H9 (cell line): ENCODE results near the gene TRIM44. TPM values are rescaled to one million over a fixed set of nuclear protein-coding genes. Genes with fewer than 3 reads are reported as not detected.

Experiments
- DNase-seq: peaks from one replicate; pipeline ENCODE4 v3.0.0-alpha.2; 2017
- H2AFZ ChIP-seq: one replicate; pipeline ENCODE4 v1.6.1; 2013; ENCODE audit warnings: mild to moderate bottlenecking, low read length, control low read depth, moderate library complexity
- H2AK5ac ChIP-seq: 2 replicates; pipeline ENCODE4 v1.6.1; 2013; ENCODE audit warnings: low read length, control low read depth, mixed read lengths; ENCODE audit not compliant: insufficient read length
- H2BK120ac ChIP-seq: one replicate; pipeline ENCODE4 v1.6.1; 2013; ENCODE audit warnings: low read depth, mild to moderate bottlenecking, low read length, control low read depth, inconsistent platforms; ENCODE audit not compliant: poor library complexity, severe bottlenecking
- H2BK12ac ChIP-seq: 2 replicates; pipeline ENCODE4 v1.6.1; 2013; ENCODE audit warnings: low read length, control low read depth, mixed read lengths, low read depth; ENCODE audit not compliant: insufficient read length
- H2BK15ac ChIP-seq: 2 replicates; pipeline ENCODE4 v1.6.1; 2013; ENCODE audit warnings: low read depth, low read length, control low read depth
- H2BK20ac ChIP-seq: one replicate; pipeline ENCODE4 v1.6.1; 2013; ENCODE audit warnings: low read depth, mild to moderate bottlenecking, low read length, control low read depth, inconsistent platforms; ENCODE audit not compliant: poor library complexity, severe bottlenecking
- H2BK5ac ChIP-seq: 2 replicates; pipeline ENCODE4 v1.6.1; 2013; ENCODE audit warnings: low read length, control low read depth, mixed read lengths; ENCODE audit not compliant: insufficient read length
- H3K14ac ChIP-seq: 2 replicates; pipeline ENCODE4 v1.6.1; 2013; ENCODE audit warnings: low read length, control low read depth; ENCODE audit not compliant: insufficient read depth
- H3K18ac ChIP-seq: 2 replicates; pipeline ENCODE4 v1.6.1; 2013; ENCODE audit warnings: low read depth, mild to moderate bottlenecking, mixed read lengths, low read length, control low read depth; ENCODE audit not compliant: insufficient read length
- H3K23ac ChIP-seq: 2 replicates; pipeline ENCODE4 v1.6.1; 2013; ENCODE audit warnings: low read length, control low read depth, mixed read lengths, low read depth; ENCODE audit not compliant: insufficient read length
- H3K23me2 ChIP-seq: 2 replicates; pipeline ENCODE4 v1.6.1; 2013; ENCODE audit warnings: low read depth, mild to moderate bottlenecking, mixed read lengths, low read length, control low read depth; ENCODE audit not compliant: insufficient read length, poor library complexity, severe bottlenecking
- H3K27ac ChIP-seq: 2 replicates; pipeline ENCODE4 v1.5.1; 2013; ENCODE audit warnings: low read length, control low read depth, mixed read lengths, low read depth; ENCODE audit not compliant: insufficient read length
- H3K27me3 ChIP-seq: 2 replicates; pipeline ENCODE4 v1.6.1; 2013; ENCODE audit warnings: low read length, control low read depth, inconsistent platforms; ENCODE audit not compliant: insufficient read depth
- H3K4ac ChIP-seq: 2 replicates; pipeline ENCODE4 v1.6.1; 2013; ENCODE audit warnings: low read depth, mild to moderate bottlenecking, control low read depth, inconsistent platforms, low read length, moderate library complexity
- H3K4me1 ChIP-seq: 2 replicates; pipeline ENCODE4 v1.6.1; 2013; ENCODE audit warnings: low read length, control low read depth, inconsistent platforms; ENCODE audit not compliant: insufficient read depth
- H3K4me2 ChIP-seq: 2 replicates; pipeline ENCODE4 v1.6.1; 2013; ENCODE audit warnings: low read length, control low read depth, mixed read lengths; ENCODE audit not compliant: insufficient read length, insufficient read depth
- H3K56ac ChIP-seq: 2 replicates; pipeline ENCODE4 v1.6.1; 2013; ENCODE audit warnings: low read depth, mild to moderate bottlenecking, mixed read lengths, low read length, control low read depth; ENCODE audit not compliant: insufficient read length
- H3K79me1 ChIP-seq: 2 replicates; pipeline ENCODE4 v1.6.1; 2013; ENCODE audit warnings: low read depth, mild to moderate bottlenecking, moderate library complexity, low read length, control low read depth, inconsistent platforms; ENCODE audit not compliant: insufficient read depth, poor library complexity, severe bottlenecking
- H3K79me2 ChIP-seq: 2 replicates; pipeline ENCODE4 v1.6.1; 2013; ENCODE audit warnings: low read length, control low read depth, inconsistent platforms; ENCODE audit not compliant: insufficient read depth
- H3K9ac ChIP-seq: 2 replicates; pipeline ENCODE4 v1.6.1; 2013; ENCODE audit warnings: low read length, control low read depth, mixed read lengths; ENCODE audit not compliant: insufficient read length; ENCODE audit errors: extremely low read depth
- H3K9me3 ChIP-seq: one replicate; pipeline ENCODE4 v1.6.1; 2013; ENCODE audit warnings: low read depth, low read length, inconsistent platforms; ENCODE audit not compliant: control insufficient read depth
- H3T11ph ChIP-seq: one replicate; pipeline ENCODE4 v1.6.1; 2013; ENCODE audit warnings: mild to moderate bottlenecking, low read length, control low read depth, inconsistent platforms
- H4K20me1 ChIP-seq: one replicate; pipeline ENCODE4 v1.6.1; 2013; ENCODE audit not compliant: control insufficient read depth, insufficient read length, insufficient read depth
- H4K5ac ChIP-seq: 2 replicates; pipeline ENCODE4 v1.6.1; 2013; ENCODE audit warnings: low read depth, mild to moderate bottlenecking, mixed read lengths, low read length, control low read depth; ENCODE audit not compliant: insufficient read length
- H4K8ac ChIP-seq: replicated peaks from 2 replicates; pipeline ENCODE4 v1.6.1; 2013; ENCODE audit warnings: low read length, control low read depth, mixed read lengths, low read depth; ENCODE audit not compliant: insufficient read length
- H4K91ac ChIP-seq: 2 replicates; pipeline ENCODE4 v1.6.1; 2013; ENCODE audit warnings: low read depth, mild to moderate bottlenecking, moderate library complexity, mixed read lengths, low read length, control low read depth; ENCODE audit not compliant: insufficient read length
- H3K27ac Mint-ChIP-seq, 3 experiments: 2 replicates in 2 of 3; 3 replicates in 1 of 3; pipeline ENCODE4 v1.8.0; 2020 to 2021; ENCODE audit warnings: mixed read lengths in 3 of 3, mild to moderate bottlenecking in 1 of 3, moderate library complexity in 1 of 3
- H3K27me3 Mint-ChIP-seq: 2 replicates; pipeline ENCODE4 v1.8.0; 2021; ENCODE audit warnings: low read depth, mild to moderate bottlenecking, moderate library complexity, mixed read lengths
- H3K36me3 Mint-ChIP-seq, 3 experiments: 2 replicates in 2 of 3; 3 replicates in 1 of 3; pipeline ENCODE4 v1.8.0; 2020 to 2021; ENCODE audit warnings: low read depth in 3 of 3, mixed read lengths in 3 of 3; ENCODE audit not compliant: insufficient read depth in 1 of 3
- H3K4me1 Mint-ChIP-seq, 2 experiments: 2 replicates each; pipeline ENCODE4 v1.8.0; 2020; ENCODE audit warnings: mixed read lengths in 2 of 2
- H3K4me3 Mint-ChIP-seq, 2 experiments: 2 replicates in 1 of 2; 3 replicates in 1 of 2; pipeline ENCODE4 v1.8.0; 2020 to 2021; ENCODE audit warnings: mild to moderate bottlenecking in 2 of 2, mixed read lengths in 2 of 2, moderate library complexity in 1 of 2
- H3K9me3 Mint-ChIP-seq, 2 experiments: 2 replicates in 1 of 2; 3 replicates in 1 of 2; pipeline ENCODE4 v1.8.0; 2020; ENCODE audit warnings: mild to moderate bottlenecking in 2 of 2, mixed read lengths in 2 of 2, moderate library complexity in 1 of 2
- WGBS: extraction: QIAGEN DNeasy Blood & Tissue Kit; methylation state at CpG from one replicate; pipeline ENCODE4 v1.1.7; 2013; ENCODE audit warnings: missing lambda C conversion rate, low lambda C conversion rate, mixed read lengths; ENCODE audit not compliant: insufficient read length; ENCODE audit errors: extremely low coverage; 5-methylcytosine and 5-hydroxymethylcytosine counted together
- total RNA-seq: library from RNA; stranded (reverse); gene quantifications from 2 replicates; pipeline ENCODE4 v1.2.1, GENCODE V29; 2021
- TF ChIP-seq, protein P1 (sequence below): fragments of 200-600 bp; sonication (generic); conservative IDR thresholded peaks from 3 replicates; pipeline ENCODE4 v1.8.0; 2021; ENCODE audit warnings: antibody characterized with exemption, mild to moderate bottlenecking

TRIM44 gene
- total RNA-seq, 1 experiment from 2014 or later = 37.7 TPM

DNA sequence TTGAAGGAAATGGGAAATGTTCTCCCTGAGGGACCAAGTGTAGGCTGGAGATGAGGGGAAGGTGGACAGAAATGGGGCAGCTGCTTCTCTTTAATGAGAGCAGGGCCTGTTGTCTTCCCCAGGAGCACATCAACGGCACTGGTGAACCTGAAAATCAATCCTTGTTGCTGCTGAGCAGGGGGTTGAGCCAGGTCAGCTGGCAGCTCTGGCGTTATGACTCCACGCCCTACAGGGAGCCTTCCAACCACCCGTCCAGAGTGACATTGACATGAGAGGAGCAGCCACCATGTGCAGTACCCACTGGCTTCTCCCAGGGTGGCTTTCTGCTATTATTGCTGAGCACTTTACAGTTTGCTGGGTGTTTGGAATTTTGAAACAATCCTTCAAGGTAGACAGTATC, 164.4 kb downstream of the TRIM44 start:
- Histone ChIP-seq H2BK12ac (no peak overlapping the region), H3K79me2 (no peaks in the 10 kb centered on the region), H3K9ac (no peak overlapping the region), H3T11ph (no peak overlapping the region), H4K91ac (no peak overlapping the region), H3K23me2 (peaks cover under 1% of the 10 kb centered on the region), H2BK20ac (no peak overlapping the region), H2AK5ac (no peak overlapping the region), H4K8ac (no peak overlapping the region), H3K23ac (no peak overlapping the region), H3K27ac (no peak overlapping the region), H3K14ac (no peak overlapping the region), H4K5ac (no peak overlapping the region), H3K4me1 (no peaks in the 10 kb centered on the region), H4K20me1 (no peaks in the 10 kb centered on the region), H2BK15ac (no peak overlapping the region), H3K4me2 (no peak overlapping the region), H2BK120ac (no peak overlapping the region), H3K4ac (no peak overlapping the region), H3K18ac (no peak overlapping the region), H3K79me1 (no peaks in the 10 kb centered on the region), H3K27me3 (no peaks in the 10 kb centered on the region), H2AFZ (no peak overlapping the region), H3K9me3 (no peaks in the 10 kb centered on the region), H2BK5ac (no peak overlapping the region), H3K56ac (no peak overlapping the region)
- H3K27me3 Mint-ChIP-seq = peaks cover 3% of the 10 kb centered on the region; the same call in 1 of the 2 replicates
- DNase-seq = no peak
- peaks cover 0 to 6% of the 10 kb centered on the region in 2 experiments; a peak in 2 of 4 replicates for H3K4me1 Mint-ChIP-seq
- no peaks in the 10 kb centered on the region; a peak in 1 of 5 replicates for H3K9me3 Mint-ChIP-seq
- no peak overlapping the region for H3K27ac Mint-ChIP-seq
- no CpG with 5 or more reads among the region's 4 CpGs for WGBS
- H3K4me3 Mint-ChIP-seq = no peak overlapping the region
- H3K36me3 Mint-ChIP-seq = no peaks in the 10 kb centered on the region; a peak in 1 of 7 replicates
- TF ChIP-seq, protein P1, sequence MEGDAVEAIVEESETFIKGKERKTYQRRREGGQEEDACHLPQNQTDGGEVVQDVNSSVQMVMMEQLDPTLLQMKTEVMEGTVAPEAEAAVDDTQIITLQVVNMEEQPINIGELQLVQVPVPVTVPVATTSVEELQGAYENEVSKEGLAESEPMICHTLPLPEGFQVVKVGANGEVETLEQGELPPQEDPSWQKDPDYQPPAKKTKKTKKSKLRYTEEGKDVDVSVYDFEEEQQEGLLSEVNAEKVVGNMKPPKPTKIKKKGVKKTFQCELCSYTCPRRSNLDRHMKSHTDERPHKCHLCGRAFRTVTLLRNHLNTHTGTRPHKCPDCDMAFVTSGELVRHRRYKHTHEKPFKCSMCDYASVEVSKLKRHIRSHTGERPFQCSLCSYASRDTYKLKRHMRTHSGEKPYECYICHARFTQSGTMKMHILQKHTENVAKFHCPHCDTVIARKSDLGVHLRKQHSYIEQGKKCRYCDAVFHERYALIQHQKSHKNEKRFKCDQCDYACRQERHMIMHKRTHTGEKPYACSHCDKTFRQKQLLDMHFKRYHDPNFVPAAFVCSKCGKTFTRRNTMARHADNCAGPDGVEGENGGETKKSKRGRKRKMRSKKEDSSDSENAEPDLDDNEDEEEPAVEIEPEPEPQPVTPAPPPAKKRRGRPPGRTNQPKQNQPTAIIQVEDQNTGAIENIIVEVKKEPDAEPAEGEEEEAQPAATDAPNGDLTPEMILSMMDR = no peak
